A549 (cell line): Measurements from ENCODE around the gene SMG6.

ENCODE experiments used
- CTCF ChIP-seq: fragments of >200 bp; sonication (Bioruptor Twin); formaldehyde crosslinking; IDR thresholded peaks from 3 replicates; pipeline ENCODE4 v1.5.1; 2016
- POLR2A ChIP-seq: IDR thresholded peaks from 2 replicates; pipeline ENCODE4 v1.6.1; 2012; ENCODE audit warnings: mild to moderate bottlenecking, low read length
- RAD21 ChIP-seq, 2 experiments: fragments of >200 bp in 1 of 2; sonication (Bioruptor Twin) in 1 of 2; formaldehyde crosslinking in 1 of 2; IDR thresholded peaks in 1 of 2; conservative IDR thresholded peaks in 1 of 2; 2 replicates in 1 of 2; 3 replicates in 1 of 2; pipeline ENCODE4 v1.6.1; 2012 to 2018; ENCODE audit warnings: inconsistent platforms in 1 of 2
- USF2 ChIP-seq: fragments of 450-650 bp; IDR thresholded peaks from 2 replicates; pipeline ENCODE4 v1.6.1; 2014; ENCODE audit warnings: antibody characterized with exemption

- no peak for TF ChIP-seq CTCF
- TF ChIP-seq USF2 = no peak
- TF ChIP-seq RAD21 (conservative IDR thresholded peaks at IDR 0.05 in 1 of 2, IDR thresholded peaks at IDR 0.05 in 1 of 2) = no peak
- TF ChIP-seq POLR2A = no peak
These were observed 153.7 kb downstream of the SMG6 start for GRCh38 chr17:2149934-2150333.
